Activated CD8-positive, alpha-beta memory T cell treated with anti-CD3 and anti-CD28 coated beads, Interleukin-2, amount 50 U/mL, for 4 hours (primary cell): ENCODE measurements around the gene TAP2.

Experiments used
- DNase-seq: peaks from one replicate; pipeline ENCODE4 v3.0.0-alpha.2; 2020

The TAP2 gene

GRCh38 chr6:32853541-32854375 is 15.2 kb upstream of the TAP2 start, which contains the start of the genes PSMB9 and TAP1:
PSMB9 (plus strand) TSS chr6:32854192; CDS start chr6:32854230, 38 bp downstream.
TAP1 (minus strand) TSS chr6:32853704; CDS start chr6:32853636, 68 bp downstream.
- DNase-seq = peak; percentile 97

- peak; percentile 56 for DNase-seq
These were observed 14.5 kb upstream of the TAP2 start for GRCh38 chr6:32852844-32853540.

GRCh38 chr6:32852018-32852843 is 13.7 kb upstream of the TAP2 start:
- peak; percentile 41 for DNase-seq

- DNase-seq = no peak
These were observed 12.5 kb upstream of the TAP2 start for GRCh38 chr6:32851025-32851424.

GRCh38 chr6:32849126-32849525 is 10.6 kb upstream of the TAP2 start:
- DNase-seq = no peak

- no peak for DNase-seq
These were observed 9.3 kb upstream of the TAP2 start for GRCh38 chr6:32847795-32848194.

GRCh38 chr6:32847004-32847403 is 8.5 kb upstream of the TAP2 start:
- DNase-seq = no peak

- DNase-seq = peak; percentile 40
These were observed 6.9 kb upstream of the TAP2 start for GRCh38 chr6:32845384-32845884.

- no peak for DNase-seq
These were observed 6.4 kb upstream of the TAP2 start for GRCh38 chr6:32844839-32845383.

GRCh38 chr6:32843979-32844838 is 5.7 kb upstream of the TAP2 start, which contains the start of gene PSMB8:
PSMB8 (minus strand) TSS chr6:32844047; CDS start chr6:32843996, 51 bp downstream.
- peak; percentile 99 for DNase-seq

GRCh38 chr6:32843331-32843978 is 4.9 kb upstream of the TAP2 start:
- DNase-seq = no peak

- DNase-seq = no peak
These were observed 4.2 kb upstream of the TAP2 start for GRCh38 chr6:32842690-32843089.

GRCh38 chr6:32842021-32842650 is 3.6 kb upstream of the TAP2 start:
- no peak for DNase-seq

- no peak for DNase-seq
These were observed 2.2 kb upstream of the TAP2 start for GRCh38 chr6:32840604-32841246.

- no peak for DNase-seq
These were observed 817 bp upstream of the TAP2 start for GRCh38 chr6:32839356-32839755.

- no peak for DNase-seq
These were observed 857 bp downstream of the TAP2 start for GRCh38 chr6:32837651-32838113.

GRCh38 chr6:32836873-32837272 is 1.7 kb downstream of the TAP2 start:
- DNase-seq = no peak

GRCh38 chr6:32835167-32835893 is 3.2 kb downstream of the TAP2 start:
- DNase-seq = no peak

- DNase-seq = no peak
These were observed 4.9 kb downstream of the TAP2 start for GRCh38 chr6:32833664-32834063.
